Chondrocyte (in vitro differentiated cells): ENCODE results near the gene ACSS1. TPM values are rescaled to one million over a fixed set of nuclear protein-coding genes. Genes with fewer than 3 reads are reported as not detected.

ENCODE experiments used
- DNase-seq: peaks from one replicate; pipeline ENCODE4 v3.0.0; 2021; ENCODE audit warnings: mixed read lengths, low spot score
- H3K27ac Mint-ChIP-seq: one replicate; pipeline ENCODE4 v1.8.0; 2021; ENCODE audit warnings: mild to moderate bottlenecking, moderate library complexity, mixed read lengths; ENCODE audit not compliant: unreplicated experiment
- H3K27me3 Mint-ChIP-seq: 2 replicates; pipeline ENCODE4 v1.8.0; 2021; ENCODE audit warnings: low read depth, mixed read lengths
- H3K36me3 Mint-ChIP-seq: 2 replicates; pipeline ENCODE4 v1.8.0; 2021; ENCODE audit warnings: low read depth, mixed read lengths
- H3K4me1 Mint-ChIP-seq: 2 replicates; pipeline ENCODE4 v1.8.0; 2021; ENCODE audit warnings: low read depth, mild to moderate bottlenecking, mixed read lengths
- H3K4me3 Mint-ChIP-seq: one replicate; pipeline ENCODE4 v1.8.0; 2021; ENCODE audit warnings: mild to moderate bottlenecking, moderate library complexity, mixed read lengths; ENCODE audit not compliant: unreplicated experiment
- H3K9me3 Mint-ChIP-seq: 2 replicates; pipeline ENCODE4 v1.8.0; 2021; ENCODE audit warnings: low read depth, mixed read lengths
- total RNA-seq: library from RNA; stranded (reverse); gene quantifications from 3 replicates; pipeline ENCODE4 v1.2.1, GENCODE V29; 2021
- TF ChIP-seq, protein P1 (sequence below): fragments of 200-600 bp; sonication (generic); IDR thresholded peaks from 2 replicates; pipeline ENCODE4 v1.5.0; 2021; ENCODE audit warnings: antibody characterized with exemption, mild to moderate bottlenecking, moderate library complexity

Gene ACSS1
- total RNA-seq, 1 donor from 2014 or later = 5.5 TPM

DNA sequence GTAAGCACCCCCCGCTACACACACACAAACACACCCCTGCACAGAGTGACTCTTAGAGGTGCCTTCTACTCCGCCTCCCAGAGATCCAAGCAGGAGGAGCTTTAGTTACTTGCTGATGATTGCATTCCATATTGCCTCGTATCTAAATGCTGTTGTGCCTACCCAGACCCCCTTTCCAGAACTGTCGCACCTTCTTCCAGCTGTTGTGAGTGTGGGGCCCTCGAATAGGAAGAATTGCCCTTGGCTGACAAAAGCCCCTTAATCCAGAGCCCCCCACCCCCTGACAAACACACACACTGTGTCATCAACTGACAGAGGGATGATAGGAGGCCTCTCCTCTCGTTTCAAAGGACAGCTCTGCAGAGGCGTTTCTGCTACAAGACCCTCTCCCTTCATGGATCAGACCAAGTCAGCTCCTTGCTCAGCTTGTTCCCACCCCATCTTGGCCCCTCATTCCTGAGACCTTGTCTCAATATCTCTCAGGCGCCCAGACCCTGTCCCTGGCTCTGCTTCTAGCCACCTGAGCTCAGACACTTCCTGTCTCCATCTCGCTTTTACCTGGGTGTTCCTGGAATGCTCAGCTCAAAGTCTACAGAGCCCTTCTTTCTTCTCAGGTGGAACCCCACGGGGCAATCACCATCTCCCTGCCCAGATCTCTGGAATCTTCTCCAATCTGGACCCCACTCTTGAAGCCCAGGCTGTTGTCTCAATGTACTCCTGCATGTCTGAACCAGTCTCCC, 28.0 kb upstream of the ACSS1 start:
- H3K27ac Mint-ChIP-seq = no peak overlapping the region
- H3K9me3 Mint-ChIP-seq = no peaks in the 10 kb centered on the region
- H3K27me3 Mint-ChIP-seq = peaks cover 70% of the 10 kb centered on the region
- no peak for DNase-seq
- TF ChIP-seq, protein P1, sequence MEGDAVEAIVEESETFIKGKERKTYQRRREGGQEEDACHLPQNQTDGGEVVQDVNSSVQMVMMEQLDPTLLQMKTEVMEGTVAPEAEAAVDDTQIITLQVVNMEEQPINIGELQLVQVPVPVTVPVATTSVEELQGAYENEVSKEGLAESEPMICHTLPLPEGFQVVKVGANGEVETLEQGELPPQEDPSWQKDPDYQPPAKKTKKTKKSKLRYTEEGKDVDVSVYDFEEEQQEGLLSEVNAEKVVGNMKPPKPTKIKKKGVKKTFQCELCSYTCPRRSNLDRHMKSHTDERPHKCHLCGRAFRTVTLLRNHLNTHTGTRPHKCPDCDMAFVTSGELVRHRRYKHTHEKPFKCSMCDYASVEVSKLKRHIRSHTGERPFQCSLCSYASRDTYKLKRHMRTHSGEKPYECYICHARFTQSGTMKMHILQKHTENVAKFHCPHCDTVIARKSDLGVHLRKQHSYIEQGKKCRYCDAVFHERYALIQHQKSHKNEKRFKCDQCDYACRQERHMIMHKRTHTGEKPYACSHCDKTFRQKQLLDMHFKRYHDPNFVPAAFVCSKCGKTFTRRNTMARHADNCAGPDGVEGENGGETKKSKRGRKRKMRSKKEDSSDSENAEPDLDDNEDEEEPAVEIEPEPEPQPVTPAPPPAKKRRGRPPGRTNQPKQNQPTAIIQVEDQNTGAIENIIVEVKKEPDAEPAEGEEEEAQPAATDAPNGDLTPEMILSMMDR = no peak
- H3K36me3 Mint-ChIP-seq = no peaks in the 10 kb centered on the region
- no peak overlapping the region for H3K4me3 Mint-ChIP-seq
- H3K4me1 Mint-ChIP-seq = peaks cover 17% of the 10 kb centered on the region

DNA sequence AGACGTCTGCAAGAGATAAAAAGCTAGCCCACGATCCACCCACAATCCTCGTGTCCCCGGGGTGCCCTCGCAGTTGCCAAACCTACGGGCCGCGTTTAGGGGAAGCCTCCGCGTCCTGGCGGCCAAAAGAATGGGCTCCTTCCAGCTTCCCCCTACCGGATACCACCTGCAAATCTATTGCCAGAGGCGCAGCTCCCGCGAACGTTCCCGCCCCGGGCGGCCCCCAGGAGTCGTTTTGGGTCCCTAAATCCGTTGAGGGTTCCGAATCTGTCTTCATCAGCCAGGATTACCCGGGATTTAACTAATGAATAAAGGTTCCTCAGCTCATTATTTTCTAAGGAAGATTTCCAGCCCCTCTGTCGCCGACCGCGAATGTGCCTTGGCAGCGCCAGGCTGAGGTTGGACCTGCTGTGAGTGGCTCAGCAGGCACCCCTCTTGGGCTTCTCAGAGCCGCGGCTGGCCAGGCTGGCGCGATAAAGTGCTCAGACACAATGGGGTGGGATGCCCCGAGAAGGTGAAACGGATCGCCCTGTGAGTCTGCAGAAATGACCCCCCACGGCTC, 26.8 kb upstream of the ACSS1 start:
- Mint-ChIP-seq H3K27ac (no peak overlapping the region), H3K9me3 (no peaks in the 10 kb centered on the region), H3K36me3 (no peaks in the 10 kb centered on the region), H3K4me1 (peaks cover 19% of the 10 kb centered on the region), H3K4me3 (no peak overlapping the region), H3K27me3 (peaks cover 71% of the 10 kb centered on the region)
- no peak for DNase-seq
- TF ChIP-seq, protein P1 = no peak

DNA sequence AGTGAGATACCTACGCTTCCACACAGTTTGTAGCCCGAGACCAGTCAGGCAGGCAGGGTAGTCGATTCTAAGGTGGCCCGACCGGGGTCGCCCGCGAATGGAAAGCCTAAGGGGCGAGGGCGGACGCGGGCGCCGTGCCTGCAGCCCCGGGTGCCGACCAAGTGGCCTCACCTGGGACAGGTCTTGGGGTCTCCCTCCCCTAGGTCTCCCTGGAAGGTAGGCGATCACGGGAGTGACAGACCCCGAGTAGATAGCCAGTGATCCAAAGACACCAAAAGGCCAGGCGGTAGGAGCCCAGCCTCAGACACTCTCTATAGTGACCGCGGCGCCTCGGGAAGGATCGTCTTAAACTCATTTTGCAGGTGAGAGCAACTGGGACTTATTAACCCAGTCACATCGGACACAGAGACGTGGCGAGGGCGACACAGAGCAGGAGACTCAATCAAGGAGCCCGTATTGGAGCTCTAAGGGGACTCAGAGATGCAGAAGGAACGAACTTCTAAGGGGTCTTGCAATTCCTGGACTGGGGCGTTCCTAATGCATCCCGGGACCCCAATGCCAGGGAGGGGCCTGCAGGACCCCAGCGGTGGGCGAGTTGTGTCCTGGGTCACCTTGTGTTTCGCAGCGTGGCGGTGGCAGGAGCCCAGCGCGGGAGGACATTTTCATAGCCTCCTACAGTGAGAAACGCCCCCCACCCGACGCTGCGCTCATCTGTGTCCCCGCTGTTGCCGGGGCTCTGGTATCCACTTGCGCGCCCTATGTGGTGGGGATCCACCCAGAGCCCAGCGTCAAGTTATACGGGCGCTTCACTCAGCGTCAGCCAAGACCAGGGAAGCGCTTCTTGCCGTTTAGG, 26.1 kb upstream of the ACSS1 start:
- peaks cover 19% of the 10 kb centered on the region for H3K4me1 Mint-ChIP-seq
- H3K27me3 Mint-ChIP-seq = peaks cover 71% of the 10 kb centered on the region
- H3K9me3 Mint-ChIP-seq = no peaks in the 10 kb centered on the region
- H3K4me3 Mint-ChIP-seq = peak overlapping the region; percentile 49
- TF ChIP-seq, protein P1 = peak; percentile 81
- no peak for DNase-seq
- no peak overlapping the region for H3K27ac Mint-ChIP-seq
- H3K36me3 Mint-ChIP-seq = no peaks in the 10 kb centered on the region

DNA sequence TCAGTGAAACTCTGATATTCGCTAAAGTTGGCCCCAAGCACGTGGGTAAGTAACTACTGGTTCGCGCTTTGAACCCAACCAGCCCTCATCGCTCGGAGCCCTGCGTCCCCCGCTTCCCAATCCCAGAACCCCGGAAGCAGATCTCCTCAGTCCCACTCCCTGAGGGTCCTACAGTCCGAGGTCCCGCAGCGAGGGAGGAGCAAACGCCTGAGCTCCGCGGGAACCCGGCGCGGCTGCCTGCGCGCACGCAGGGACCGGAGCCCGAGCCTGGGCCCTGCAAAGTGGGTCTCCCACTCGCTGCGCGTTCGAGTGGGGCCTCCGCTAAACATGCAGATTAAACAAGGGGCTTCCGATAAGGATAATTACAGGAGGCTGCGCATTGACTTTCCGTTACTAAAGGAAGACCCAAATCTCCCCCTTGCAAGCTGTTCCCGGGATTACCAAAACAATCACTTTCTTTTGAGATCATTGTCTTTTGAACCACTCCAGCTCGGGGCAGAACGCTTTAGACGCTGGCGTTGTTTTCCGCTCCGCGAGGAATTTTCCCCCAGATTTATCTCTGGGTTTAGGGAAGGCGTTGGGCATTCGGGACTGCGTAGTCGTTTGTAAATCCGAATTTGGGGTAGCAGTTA, 25.3 kb upstream of the ACSS1 start:
- H3K27ac Mint-ChIP-seq = no peak overlapping the region
- no peaks in the 10 kb centered on the region for H3K36me3 Mint-ChIP-seq
- peaks cover 19% of the 10 kb centered on the region for H3K4me1 Mint-ChIP-seq
- H3K4me3 Mint-ChIP-seq = peak overlapping the region; percentile 49
- no peaks in the 10 kb centered on the region for H3K9me3 Mint-ChIP-seq
- TF ChIP-seq, protein P1 = no peak
- no peak for DNase-seq
- H3K27me3 Mint-ChIP-seq = peaks cover 74% of the 10 kb centered on the region

DNA sequence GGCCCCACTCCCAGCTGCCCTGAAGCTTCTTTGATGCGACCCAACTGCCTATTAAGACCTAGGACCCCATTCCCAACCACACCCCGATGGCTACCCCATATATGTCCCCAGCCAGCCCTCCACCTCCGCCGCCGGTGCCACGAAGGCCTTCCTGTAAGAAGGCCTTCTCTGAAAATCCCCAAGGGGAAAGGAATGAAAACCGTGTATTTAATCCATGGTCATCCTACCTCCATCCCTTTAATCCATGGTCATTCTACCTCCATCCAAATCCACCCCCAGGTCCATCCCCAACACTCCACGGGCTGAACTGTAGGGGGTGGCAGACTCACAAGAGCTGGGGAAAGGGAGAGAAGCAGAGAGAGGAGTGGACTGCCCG, 24.5 kb upstream of the ACSS1 start:
- no peak for DNase-seq
- H3K27me3 Mint-ChIP-seq = peaks cover 78% of the 10 kb centered on the region
- no peaks in the 10 kb centered on the region for H3K9me3 Mint-ChIP-seq
- H3K4me3 Mint-ChIP-seq = no peak overlapping the region
- H3K4me1 Mint-ChIP-seq = peaks cover 19% of the 10 kb centered on the region
- TF ChIP-seq, protein P1 = no peak
- H3K36me3 Mint-ChIP-seq = no peaks in the 10 kb centered on the region
- H3K27ac Mint-ChIP-seq = no peak overlapping the region
